ENCODE results near the gene SHOC2.

The SHOC2 gene

DNA sequence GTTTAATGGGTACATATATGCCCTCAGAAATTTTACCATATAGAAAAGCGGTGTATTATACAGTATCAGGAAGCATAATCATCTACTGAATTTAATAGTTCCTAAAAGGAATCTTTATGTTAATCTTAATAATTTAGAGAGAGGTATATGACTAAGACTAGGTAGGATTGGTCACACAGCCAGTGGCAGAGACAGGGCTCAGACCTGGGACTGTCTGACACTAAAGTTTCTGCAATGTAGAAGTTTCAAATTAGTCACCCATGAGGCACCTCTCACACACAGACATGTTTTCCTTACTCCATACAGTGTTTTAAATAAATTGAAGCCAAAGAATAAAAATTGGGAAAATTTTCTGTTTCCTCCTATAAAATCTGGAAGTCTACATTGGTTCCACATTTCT lies 84.6 kb downstream of the SHOC2 start:
- Histone ChIP-seq H3K27ac (ENCODE audit: low read depth, low read length, poor library complexity, severe bottlenecking) (no peak overlapping the region), H3K4me1 (ENCODE audit: insufficient read depth, low read length, severe bottlenecking) (no peaks in the 10 kb centered on the region), H3K4me2 (ENCODE audit: low read length) (no peak overlapping the region), H3K9me2 (ENCODE audit: low read depth, low read length) (no peaks in the 10 kb centered on the region), H3K4me3 (ENCODE audit: low read depth, low read length, poor library complexity, severe bottlenecking) (no peak overlapping the region), H3K9me3 (ENCODE audit: low read length) (no peaks in the 10 kb centered on the region), H2AFZ (ENCODE audit: low read length) (no peak overlapping the region), H3K79me2 (ENCODE audit: insufficient read depth, low read length) (no peaks in the 10 kb centered on the region), H3K27me3 (ENCODE audit: insufficient read depth, low read length) (no peaks in the 10 kb centered on the region), H3F3A (ENCODE audit: insufficient read depth, low read length) (peaks cover 7% of the 10 kb centered on the region; the same call in 1 of the 2 replicates), H3K9ac (ENCODE audit: low read length) (no peak overlapping the region), H4K20me1 (ENCODE audit: insufficient read depth, low read length) (no peaks in the 10 kb centered on the region), H3K36me3 (ENCODE audit: insufficient read depth, low read length) (peaks cover 58% of the 10 kb centered on the region)
- TF ChIP-seq EZH2 (IDR thresholded peaks at IDR 0.05; ENCODE audit: borderline replicate concordance, low read length): no peak
- TF ChIP-seq, protein P1, sequence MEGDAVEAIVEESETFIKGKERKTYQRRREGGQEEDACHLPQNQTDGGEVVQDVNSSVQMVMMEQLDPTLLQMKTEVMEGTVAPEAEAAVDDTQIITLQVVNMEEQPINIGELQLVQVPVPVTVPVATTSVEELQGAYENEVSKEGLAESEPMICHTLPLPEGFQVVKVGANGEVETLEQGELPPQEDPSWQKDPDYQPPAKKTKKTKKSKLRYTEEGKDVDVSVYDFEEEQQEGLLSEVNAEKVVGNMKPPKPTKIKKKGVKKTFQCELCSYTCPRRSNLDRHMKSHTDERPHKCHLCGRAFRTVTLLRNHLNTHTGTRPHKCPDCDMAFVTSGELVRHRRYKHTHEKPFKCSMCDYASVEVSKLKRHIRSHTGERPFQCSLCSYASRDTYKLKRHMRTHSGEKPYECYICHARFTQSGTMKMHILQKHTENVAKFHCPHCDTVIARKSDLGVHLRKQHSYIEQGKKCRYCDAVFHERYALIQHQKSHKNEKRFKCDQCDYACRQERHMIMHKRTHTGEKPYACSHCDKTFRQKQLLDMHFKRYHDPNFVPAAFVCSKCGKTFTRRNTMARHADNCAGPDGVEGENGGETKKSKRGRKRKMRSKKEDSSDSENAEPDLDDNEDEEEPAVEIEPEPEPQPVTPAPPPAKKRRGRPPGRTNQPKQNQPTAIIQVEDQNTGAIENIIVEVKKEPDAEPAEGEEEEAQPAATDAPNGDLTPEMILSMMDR (IDR thresholded peaks at IDR 0.05; ENCODE audit: low read length): no peak

DNA sequence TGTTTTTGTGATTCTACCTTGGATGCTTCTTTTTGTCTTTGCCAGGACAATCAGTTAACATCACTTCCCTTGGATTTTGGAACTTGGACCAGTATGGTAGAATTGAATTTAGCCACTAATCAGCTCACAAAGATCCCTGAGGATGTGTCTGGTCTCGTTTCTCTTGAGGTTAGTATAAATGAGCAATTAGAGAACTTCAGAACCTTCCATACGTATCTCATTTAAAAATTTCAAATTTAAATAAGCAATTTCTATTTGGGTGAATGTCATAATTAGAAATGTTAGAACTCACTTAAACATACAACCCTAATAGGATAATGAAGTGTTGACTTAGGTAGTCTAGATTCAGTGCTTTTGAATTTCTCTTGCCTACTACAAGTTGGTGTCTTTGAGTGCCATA lies 88.1 kb downstream of the SHOC2 start:
- H3K4me2 ChIP-seq (ENCODE audit: low read length): no peak overlapping the region

DNA sequence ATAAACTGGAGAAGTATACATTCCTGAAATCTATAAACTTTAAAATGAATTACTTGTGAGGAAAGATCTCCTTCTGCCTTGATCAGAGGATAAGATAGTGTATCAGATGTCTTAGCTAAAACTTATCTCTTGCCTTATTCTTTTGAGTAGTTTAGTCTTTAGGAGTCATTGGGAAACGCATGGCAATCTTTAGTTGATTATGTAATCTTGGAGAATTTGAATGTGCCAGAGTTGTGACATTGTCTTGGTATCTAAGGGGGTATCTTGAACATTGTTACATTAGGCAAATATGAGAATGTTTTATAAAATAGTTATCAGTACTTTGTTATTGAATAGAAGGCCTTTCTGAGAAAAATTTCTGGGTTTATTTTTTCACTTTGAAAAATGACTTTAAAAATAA lies 95.8 kb downstream of the SHOC2 start:
- no peaks in the 10 kb centered on the region for H3K9me2 ChIP-seq (ENCODE audit: low read depth, low read length)
- no peak overlapping the region for H3K27ac ChIP-seq (ENCODE audit: low read depth, low read length, poor library complexity, severe bottlenecking)
- H3K4me3 ChIP-seq (ENCODE audit: low read depth, low read length, poor library complexity, severe bottlenecking): no peak overlapping the region
- H3K4me2 ChIP-seq (ENCODE audit: low read length): no peak overlapping the region
- H2AFZ ChIP-seq (ENCODE audit: low read length): no peak overlapping the region
- H3F3A ChIP-seq (ENCODE audit: insufficient read depth, low read length): no peaks in the 10 kb centered on the region; the same call in 1 of the 2 replicates
- H3K9ac ChIP-seq (ENCODE audit: low read length): no peak overlapping the region
- no peaks in the 10 kb centered on the region for H3K27me3 ChIP-seq (ENCODE audit: insufficient read depth, low read length)
- H4K20me1 ChIP-seq (ENCODE audit: insufficient read depth, low read length): no peaks in the 10 kb centered on the region
- TF ChIP-seq EZH2 (IDR thresholded peaks at IDR 0.05; ENCODE audit: borderline replicate concordance, low read length): no peak
- TF ChIP-seq, protein P1 (IDR thresholded peaks at IDR 0.05; ENCODE audit: low read length): no peak
- no peaks in the 10 kb centered on the region for H3K4me1 ChIP-seq (ENCODE audit: insufficient read depth, low read length, severe bottlenecking)
- peaks cover 59% of the 10 kb centered on the region for H3K36me3 ChIP-seq (ENCODE audit: insufficient read depth, low read length)
- H3K9me3 ChIP-seq (ENCODE audit: low read length): no peaks in the 10 kb centered on the region
- no peaks in the 10 kb centered on the region for H3K79me2 ChIP-seq (ENCODE audit: insufficient read depth, low read length)

More for the DNA sequence above, 88.1 kb downstream of the SHOC2 start:
- H4K20me1 ChIP-seq (ENCODE audit: insufficient read depth, low read length): no peaks in the 10 kb centered on the region
- no peak for TF ChIP-seq EZH2 (IDR thresholded peaks at IDR 0.05; ENCODE audit: borderline replicate concordance, low read length)
- TF ChIP-seq, protein P1 (IDR thresholded peaks at IDR 0.05; ENCODE audit: low read length): no peak
- no peaks in the 10 kb centered on the region for H3K4me1 ChIP-seq (ENCODE audit: insufficient read depth, low read length, severe bottlenecking)
- H3K9ac ChIP-seq (ENCODE audit: low read length): no peak overlapping the region
- H3K36me3 ChIP-seq (ENCODE audit: insufficient read depth, low read length): peaks cover 72% of the 10 kb centered on the region
- H3K27ac ChIP-seq (ENCODE audit: low read depth, low read length, poor library complexity, severe bottlenecking): no peak overlapping the region
- no peaks in the 10 kb centered on the region for H3K27me3 ChIP-seq (ENCODE audit: insufficient read depth, low read length)
- no peaks in the 10 kb centered on the region for H3K9me2 ChIP-seq (ENCODE audit: low read depth, low read length)
- H3K4me3 ChIP-seq (ENCODE audit: low read depth, low read length, poor library complexity, severe bottlenecking): no peak overlapping the region
- no peaks in the 10 kb centered on the region for H3K79me2 ChIP-seq (ENCODE audit: insufficient read depth, low read length)
- H3K9me3 ChIP-seq (ENCODE audit: low read length): no peaks in the 10 kb centered on the region
- H3F3A ChIP-seq (ENCODE audit: insufficient read depth, low read length): peaks cover 7% of the 10 kb centered on the region; the same call in 1 of the 2 replicates
- no peak overlapping the region for H2AFZ ChIP-seq (ENCODE audit: low read length)

Data from OCI-LY1 (cell line).